NCI-H2171 treated with DMSO at 0.1 percent for 48 hours (cell line): Measurements from ENCODE around the gene ZNF341.
A peak's percentile ranks its signal among the peaks of the same experiment; 100 is the strongest.
"Not testable (repeated sequence)": the region's sequence is repeated elsewhere in the genome, so short reads cannot be mapped to it uniquely, and the experiment has no call there.

Experiments used
- DNase-seq: peaks from one replicate; lab custom pipeline; 2025; lab: John Stamatoyannopoulos, UW

ZNF341 gene

DNA sequence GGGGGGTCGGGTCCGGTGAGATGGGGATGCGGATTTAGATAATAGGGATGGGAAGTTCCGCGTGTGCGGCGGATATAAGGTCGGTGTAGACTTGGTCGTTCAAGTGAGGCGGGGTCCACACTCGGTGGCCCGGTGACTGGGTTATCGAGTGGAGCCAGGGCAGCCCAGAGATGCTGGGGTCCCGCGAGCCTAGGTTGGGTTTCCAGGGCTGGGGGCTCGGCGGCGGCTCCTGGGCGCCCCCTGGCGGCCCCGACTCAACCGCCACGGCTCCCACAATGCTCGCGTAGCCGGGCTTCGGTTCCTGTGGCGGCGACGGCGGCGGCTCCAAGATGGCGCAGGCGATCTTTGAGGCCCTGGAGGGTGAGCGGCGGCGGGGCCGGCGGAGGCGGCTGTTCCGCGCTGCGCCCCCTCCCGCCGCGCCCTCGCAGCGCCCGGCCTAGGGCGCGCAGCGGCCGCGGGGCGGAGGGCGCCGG, at the start of gene ZNF341:
Gene ZNF341 (plus strand): TSS at position 304 of the 473 bp plus-strand sequence. CDS start 26 bp downstream, at position 330.
- DNase-seq = peak; percentile 96

DNA sequence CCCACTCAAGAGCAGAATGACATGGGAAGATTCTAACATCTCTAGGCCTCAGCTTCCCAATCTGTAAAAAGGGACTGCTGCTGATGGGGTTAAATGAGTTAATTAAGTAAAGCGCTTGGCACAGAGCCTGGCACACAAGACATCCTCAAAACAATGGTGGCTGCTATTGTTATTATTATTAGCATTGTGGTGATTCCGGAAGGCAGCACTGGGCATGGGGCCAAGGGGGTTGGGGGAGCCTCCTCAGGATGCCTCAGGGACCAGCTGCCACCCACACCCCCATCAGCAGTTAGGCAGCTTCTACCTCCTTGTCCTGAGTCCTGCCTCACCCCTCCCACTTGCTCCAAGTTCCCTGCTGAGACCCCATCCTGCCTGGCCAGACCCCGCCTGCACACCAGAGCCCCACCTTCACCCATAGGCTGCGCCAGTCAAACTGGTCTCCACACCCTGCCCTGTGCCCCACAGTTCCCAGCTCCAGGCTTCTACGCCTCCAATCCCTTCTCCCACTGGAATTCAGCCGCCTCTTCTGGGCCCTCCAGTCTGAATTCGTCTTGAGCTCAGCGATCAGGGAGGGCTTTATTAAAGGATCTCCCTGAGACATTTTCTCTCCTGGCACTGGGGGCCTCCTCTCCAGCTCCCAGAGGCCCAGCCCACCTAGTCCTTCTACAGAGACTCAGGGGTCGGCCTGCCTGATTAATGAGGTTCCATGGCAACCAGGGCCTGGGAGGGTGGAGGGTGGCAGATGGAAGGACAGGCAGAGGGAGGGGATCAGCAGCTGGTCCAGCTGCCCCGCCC, 47.1 kb upstream of the ZNF341 start:
- DNase-seq = peak; percentile 98

DNA sequence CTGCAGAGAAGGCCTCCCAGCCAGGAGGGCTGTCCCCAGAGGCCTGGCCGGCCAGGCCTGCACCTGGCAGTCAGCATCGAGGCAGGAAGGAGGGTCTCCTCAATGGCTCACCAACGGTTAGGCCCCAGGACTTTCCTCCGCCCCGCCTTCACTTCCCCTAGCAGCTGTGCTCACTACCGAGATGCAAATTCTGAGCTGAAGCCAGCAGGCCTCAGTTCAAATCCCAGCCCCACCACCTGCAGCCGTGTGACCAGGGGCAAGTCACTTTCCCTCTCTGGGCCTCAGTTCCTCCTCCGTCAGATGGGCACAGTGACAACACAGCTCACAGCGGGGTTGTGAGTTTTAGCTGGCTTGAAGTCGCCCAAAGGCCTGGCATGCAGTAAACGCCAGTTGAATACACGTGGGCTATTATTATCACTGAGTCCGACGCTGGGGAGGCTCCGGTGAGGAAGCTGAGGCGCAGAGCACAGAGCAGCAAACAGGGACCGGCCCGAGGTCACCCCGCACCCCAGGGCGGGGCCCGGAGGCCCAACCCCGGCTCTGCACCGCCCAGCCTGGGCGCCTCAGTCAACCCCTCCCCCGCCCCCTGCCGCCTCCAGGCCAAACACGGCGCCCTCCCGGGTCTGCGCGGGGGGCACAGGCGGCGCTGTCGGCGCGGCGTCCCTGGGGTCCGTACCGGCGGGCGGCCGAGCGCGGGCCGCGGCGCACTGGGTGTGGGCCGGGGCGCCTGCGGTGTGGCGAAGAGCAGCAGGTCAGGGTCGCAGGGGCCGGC, 46.3 kb upstream of the ZNF341 start:
- no peak for DNase-seq

DNA sequence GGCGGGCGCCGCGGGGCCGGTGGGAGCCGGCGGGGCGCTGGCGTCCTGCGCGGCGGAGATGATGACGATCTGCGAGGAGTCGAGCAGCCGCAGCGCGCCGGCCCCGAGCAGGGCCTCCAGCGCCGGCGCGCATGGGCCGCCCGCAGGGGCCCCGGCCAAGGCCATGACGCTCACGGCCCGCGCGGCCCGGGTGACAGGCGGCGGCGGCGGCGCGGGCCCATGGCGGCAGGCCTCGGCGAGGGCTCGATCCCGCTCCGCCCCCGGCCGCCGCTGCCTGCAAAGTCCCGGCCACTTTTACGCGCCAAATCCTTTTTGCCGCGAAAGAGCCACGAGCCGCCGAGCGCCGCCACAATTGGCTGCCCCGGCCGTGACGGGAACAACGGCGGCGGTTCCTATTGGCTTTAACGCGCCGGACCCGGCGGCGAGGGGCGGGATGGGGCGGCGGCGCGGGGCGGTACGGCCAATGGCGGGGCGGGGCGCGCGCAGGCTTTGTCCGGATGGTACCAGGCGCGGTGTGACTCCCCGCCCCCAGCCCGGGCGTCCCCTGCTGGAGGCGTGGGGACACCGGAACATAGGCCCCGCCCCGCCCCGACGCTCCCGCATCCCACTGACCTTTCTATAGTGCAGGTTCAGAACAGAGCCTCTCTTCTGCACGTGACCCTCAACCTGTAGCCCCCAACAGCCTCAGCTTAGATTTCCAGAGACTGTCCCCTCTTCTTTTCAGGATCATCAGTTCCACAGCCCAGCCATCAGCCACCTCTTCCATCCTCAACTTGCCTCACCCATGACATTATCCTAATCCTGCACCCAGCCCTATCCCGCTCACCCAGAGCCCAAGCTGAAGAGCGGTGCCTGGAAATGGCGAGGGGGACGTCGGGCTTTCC, 45.5 kb upstream of the ZNF341 start, which contains the start of gene E2F1:
Gene E2F1 (minus strand): TSS at position 286 of the 884 bp plus-strand sequence. CDS start 121 bp downstream, at position 165.
- DNase-seq = peak; percentile 96

DNA sequence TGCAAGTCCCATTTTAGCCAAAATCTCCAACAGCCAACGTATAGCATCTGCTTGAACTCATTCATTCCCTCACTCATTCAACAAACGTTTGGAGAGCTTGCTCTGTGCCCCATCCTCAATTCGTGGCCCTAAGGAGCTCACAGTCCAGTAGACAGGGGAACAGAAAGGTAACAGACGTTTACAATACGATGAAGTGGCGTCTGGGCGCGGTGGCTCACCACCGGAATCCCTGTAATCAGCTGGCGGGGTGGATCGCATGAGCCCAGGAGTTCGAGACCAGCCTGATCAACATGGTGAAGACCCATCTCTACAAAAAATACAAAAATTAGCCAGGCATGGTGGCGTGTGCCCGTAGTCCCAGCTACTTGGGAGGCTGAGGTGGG, 44.8 kb upstream of the ZNF341 start:
- DNase-seq = no peak

DNA sequence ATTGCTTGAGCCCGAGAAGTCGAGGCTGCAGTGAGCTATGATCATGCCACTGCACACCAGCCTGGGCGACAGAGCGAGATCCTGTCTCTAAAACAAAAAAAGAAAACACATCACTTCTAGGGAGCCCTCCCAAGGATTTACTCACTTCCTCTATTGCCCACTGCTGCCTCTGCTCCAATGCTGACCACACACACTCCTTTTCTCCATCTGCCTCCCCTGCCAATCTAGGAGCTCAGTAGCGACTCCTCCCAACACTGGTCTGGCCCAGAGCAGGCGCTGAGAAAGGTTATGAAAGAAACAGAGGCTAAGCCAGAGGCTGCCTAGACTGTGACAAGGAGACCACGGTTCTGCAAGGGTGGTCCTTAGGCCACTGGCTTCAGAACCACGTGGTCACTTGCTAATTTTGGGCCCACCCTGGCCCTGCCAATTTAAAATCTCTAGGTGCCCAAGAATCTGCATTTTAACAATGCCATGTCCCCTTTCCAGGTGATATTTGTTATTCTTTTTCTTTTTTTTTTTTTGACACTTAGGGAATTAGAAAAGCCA, 44.4 kb upstream of the ZNF341 start:
- no peak for DNase-seq

DNA sequence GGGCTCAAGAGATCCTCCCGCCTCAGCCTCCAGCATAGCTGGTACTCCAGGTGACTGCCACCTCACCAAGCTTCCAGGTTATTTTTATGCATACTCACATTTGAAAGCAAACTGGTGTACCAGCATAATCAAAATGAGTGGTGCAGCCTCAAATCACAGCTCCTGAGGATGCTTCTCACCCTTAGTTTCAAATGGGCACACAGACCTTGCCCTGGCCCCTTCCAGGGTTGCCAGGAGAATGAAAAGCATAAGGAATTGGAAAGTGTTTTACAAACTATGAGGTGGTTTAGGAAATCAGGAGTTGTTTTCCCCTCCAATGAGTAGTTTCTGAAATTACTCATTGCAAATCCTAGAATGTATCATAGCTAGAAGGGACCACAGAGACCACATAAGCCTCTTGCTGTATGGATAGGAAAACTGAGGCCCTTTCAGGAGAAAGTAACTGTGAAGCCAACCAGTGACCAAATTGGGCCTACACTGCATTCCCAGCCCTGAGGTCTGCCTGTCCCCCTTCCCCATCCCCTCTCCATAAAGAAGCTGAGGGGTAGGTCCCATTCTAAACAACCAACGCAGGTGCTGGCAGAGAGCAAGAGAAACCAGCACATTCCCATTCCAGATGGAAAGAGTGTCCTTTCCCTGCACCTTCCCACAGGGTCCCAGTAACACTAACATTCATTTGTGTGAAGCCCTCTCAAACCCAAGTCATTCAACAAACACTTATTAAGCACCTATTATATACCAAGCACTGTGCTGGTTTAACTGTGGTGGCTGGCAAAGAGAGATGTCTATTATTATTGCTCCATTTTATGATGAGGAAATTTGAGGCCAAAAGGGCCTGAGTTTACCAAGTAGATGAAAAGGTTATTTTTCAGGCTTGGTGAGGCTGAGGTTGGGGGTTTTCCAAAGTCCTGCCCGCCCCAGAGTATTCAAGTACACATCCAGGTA, 43.5 kb upstream of the ZNF341 start:
- no peak for DNase-seq

DNA sequence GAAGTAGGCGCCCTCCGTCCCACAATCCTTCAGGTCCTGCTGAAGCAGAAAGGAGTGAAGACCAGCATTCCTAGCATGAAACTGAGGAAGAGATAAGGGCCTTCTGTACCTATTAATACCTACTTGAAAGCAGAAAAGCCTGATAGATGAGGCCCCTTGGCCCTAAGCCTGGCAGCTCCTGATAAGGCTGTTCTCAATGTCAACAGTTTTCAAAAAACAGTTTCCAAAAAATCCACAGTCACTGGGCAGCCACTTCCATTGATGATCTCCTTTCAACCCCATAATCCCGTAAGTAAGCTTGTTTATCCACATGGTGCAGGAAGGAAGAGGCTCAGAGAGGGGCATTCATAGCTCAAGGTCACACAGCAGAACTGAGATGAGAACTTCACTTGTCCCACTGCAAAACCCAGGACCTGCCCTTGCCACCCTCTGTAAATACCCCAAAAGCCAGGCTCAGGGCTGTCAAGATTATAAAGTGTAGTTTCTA, 42.8 kb upstream of the ZNF341 start:
- no peak for DNase-seq

DNA sequence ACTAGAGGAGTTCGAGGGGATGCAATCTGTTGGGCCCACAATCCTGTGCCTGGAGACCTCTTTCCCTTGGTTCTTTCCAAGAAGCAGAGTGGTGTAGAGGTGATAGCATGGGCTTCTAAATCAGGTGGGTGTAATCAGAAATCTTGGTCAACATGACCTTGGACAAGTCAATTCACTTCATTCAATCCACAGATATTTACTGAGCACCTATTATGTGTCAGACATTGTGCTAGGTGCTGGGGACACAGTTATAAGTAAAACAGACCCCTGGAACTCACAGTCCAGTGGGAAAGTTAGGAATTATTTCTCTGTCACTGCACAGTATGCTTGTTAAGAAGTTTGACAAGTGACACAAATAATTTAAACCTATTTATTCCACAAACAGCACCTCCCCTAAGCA, 42.3 kb upstream of the ZNF341 start:
- DNase-seq = no peak

DNA sequence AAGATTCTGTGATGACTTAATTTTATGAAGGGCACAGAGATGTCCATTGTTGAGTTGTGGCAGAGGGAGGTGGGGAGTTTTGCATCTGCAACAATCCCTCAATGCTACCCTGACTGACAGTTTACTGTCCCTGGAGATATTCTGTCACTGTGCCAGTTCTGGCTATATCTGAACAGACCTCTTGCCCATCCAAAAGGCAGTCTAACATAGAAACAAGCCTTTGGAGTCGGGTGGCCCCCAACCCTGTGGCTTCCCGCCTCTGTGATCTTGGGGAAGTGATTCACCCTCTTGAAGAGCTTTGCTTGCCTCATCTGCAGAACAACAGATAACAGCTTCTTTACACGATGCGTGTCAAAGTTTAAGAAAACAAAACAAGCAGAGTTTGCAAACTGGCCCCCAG, 41.8 kb upstream of the ZNF341 start:
- no peak for DNase-seq

DNA sequence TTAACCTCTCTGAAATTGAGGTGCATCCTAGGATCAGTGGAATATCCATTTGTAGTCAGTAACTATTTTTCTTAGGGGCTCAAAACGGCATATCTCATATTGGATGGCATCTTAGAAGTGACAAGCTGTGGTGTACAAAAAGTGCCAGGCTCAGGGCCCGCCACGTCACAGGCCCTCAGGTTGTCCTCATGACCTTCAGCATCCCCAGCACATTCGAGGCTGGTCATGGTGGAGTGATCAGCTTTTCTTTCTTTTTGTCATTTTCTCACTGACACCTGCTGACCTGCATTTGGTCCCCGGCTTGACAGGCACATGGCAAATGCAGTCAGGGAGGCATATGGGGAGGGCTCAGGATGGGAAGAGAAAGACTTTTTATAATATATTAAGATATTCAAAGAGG, 38.5 kb upstream of the ZNF341 start:
- DNase-seq = peak; percentile 52

DNA sequence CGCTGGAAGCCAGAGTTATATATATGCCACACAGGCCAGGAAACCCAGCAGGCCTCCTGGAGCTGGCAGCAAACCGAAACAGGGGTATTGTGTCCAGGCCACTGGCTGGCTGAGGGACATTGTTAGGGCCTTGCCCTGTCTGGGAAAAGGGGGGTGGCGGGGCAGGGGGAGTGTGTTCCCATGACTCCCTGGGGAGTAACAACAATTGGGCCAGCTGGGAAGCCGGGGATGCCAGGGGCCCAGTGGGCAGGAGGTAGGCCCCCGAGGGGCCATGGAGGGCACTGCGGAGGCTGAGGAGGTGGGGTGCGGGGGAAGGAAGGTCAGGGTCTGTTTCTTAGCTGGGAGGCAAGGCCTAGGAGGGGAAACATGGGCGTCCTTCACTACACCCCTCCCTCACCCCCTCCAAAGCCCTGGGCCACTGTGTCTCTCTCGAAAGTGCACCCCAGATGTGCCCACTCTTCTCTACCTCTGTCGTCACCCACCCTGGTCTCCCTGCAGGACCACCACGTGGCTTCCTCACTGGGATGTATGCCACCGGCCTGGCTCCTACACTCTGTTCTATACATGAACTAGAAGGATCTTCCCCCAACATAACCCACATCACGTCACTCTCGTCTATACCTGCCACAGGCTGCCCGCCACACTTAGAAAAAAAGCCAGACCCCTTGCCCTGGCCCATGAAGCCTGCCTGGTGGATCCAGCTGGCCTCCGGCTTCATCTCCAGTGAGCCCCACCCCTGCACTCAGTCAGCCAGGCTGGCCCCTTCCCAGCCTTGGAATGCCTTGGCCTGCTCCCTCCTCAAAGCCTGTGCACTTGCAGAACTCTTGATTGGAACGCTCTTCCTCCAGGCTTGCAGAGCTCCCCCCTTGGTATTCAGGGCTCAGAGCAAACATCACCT, 37.8 kb upstream of the ZNF341 start:
- no peak for DNase-seq

DNA sequence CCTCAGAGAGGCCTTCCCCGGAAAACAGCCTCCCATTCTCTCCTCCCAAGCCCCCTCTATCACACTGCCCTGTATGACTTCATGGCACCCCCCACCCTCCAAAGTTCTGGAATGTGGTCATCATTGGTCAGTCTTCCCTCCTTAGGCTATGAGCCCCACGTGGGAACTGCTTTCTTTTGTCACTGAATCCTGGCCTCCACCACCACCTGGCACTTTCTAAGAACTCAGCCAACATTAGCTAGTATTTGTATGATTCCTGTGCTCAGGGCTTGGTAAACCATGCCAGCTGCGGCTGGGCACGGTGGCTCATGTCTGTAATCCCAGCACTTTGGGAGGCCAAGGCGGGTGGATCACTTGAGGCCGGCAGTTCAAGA, 37.2 kb upstream of the ZNF341 start:
- no peak for DNase-seq

DNA sequence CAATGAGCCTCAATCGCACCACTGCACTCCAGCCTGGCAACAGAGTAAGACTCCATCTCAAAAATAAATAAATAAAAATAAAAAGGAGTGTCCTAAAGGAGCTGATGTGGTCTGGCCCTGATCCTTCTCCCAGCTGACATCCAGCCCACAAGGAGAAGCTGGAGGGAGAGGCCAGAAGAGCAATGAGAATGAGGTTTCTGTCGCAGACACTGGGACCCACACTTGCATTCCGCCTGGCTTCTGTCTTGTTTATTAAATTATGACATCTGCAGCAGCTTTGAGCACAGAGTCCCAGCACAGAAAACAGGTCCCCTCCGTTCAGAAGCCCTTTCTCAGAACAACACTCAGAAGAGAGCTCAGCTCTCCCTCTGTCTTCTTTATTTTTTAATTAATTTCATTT, 35.3 kb upstream of the ZNF341 start:
- DNase-seq = no peak

DNA sequence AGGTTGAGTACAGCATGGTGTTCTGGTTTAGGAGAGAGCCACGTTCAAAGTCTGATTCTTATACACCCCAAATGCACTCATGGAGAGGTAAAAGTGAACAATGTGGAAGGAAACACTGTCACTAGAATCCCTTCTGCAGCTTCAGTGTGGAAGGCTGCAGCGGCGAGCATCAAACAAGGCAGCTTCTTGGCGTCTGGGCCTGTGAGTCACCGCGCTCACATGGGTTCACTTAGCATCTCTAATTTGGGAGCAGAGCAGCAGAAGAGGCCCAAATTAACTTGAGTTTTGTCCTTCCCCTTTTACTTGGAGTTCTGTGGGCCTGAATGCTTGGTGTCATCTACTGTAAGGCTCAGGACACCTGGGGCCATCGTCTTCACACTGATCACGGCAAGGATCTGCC, 34.7 kb upstream of the ZNF341 start:
- no peak for DNase-seq

DNA sequence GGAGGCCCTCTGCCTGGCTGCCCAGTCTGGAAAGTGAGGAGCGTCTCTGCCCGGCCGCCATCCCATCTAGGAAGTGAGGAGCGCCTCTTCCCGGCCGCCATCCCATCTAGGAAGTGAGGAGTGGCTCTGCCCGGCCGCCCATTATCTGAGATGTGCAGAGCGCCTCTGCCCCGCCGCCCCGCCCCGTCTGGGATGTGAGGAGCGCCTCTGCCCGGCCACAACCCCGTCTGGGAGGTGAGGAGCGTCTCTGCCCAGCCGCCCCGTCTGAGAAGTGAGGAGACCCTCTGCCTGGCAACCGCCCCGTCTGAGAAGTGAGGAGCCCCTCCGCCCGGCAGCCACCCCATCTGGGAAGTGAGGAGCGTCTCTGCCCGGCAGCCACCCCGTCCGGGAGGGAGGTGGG, 32.8 kb upstream of the ZNF341 start:
- not testable (repeated sequence) for DNase-seq

DNA sequence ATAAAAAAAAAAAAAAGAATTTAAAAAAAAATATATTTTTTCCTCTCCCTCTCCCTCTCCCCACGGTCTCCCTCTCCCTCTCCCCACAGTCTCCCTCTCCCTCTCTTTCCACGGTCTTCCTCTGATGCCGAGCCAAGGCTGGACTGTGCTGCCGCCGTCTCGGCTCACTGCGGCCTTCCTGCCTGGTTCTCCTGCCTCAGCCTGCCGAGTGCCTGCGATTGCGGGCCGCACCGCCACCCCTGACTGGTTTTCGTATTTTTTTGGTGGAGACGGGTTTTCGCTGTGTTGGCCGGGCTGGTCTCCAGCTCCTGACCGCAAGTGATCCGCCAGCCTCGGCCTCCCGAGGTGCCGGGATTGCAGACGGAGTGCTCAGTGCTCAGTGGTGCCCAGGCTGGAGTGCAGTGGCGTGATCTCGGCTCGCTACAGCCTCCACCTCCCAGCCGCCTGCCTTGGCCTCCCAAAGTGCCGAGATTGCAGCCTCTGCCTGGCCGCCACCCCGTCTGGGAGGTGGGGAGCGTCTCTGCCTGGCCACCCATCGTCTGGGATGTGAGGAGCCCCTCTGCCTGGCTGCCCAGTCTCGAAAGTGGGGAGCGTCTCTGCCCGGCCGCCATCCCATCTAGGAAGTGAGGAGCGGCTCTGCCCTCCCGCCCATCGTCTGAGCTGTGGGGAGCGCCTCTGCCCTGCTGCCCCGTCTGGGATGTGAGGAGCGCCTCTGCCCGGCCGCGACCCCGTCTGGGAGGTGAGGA, 30.9 kb upstream of the ZNF341 start:
- DNase-seq = not testable (repeated sequence)

DNA sequence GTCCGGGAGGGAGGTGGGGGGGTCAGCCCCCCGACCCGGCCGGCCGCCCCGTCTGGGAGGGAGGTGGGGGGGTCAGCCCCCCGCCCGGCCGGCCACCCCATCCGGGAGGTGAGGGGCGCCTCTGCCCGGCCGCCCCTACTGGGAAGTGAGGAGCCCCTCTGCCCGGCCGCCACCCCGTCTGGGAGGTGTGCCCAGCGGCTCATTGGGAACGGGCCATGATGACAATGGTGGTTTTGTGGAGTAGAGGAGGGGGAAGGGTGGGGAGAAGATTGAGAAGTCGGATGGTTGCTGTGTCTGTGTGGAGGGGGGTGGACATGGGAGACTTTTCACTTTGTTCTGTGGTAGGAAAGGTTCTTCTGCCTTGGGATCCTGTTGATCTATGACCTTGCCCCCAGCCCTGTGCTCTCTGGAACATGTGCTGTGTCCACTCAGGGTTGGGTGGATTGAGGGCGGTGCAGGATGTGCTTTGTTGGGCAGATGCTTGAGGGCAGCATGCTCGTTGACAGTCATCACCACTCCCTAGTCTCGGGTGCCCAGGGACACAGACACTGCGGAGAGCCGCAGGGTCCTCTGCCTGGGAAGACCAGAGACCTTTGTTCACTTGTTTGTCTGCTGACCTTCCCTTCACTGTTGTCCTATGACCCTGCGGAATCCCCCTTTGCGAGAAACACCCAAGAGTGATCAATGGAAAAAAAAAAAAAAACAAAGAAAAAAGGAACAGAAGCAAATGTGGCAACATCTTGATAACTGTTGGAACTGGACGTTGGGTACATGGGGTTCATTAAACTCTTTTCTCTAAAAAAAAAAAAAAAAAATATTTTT, 30.0 kb upstream of the ZNF341 start:
- DNase-seq = no peak
